GM12878 (cell line): Measurements from ENCODE around the gene CLASP2. TPM values are rescaled to one million over a fixed set of nuclear protein-coding genes. Genes with fewer than 3 reads are reported as not detected.

ENCODE experiments used
- ATAC-seq: fragments of 200-7000 bp; cut with Tn5 transposase; 3 replicates; pipeline ENCODE4 v1.9.1; 2020; ENCODE audit warnings: mild to moderate bottlenecking, moderate library complexity
- BruUV-seq: library from RNA; stranded (reverse); fragments of 400-500 nt; replicated peaks from 2 replicates; lab custom pipeline; 2021; lab: Mats Ljungman, UMichigan
- CTCF ChIA-PET: fragments of 300-600 bp; sonication (Branson Sonifier 250); formaldehyde crosslinking; extraction: SDS; loops from one replicate; lab custom pipeline; 2021; ENCODE audit warnings: inconsistent platforms; lab: Yijun Ruan, JAX
- POLR2A ChIA-PET: fragments of 350-600 bp; formaldehyde crosslinking; extraction: SDS; loops from one replicate; lab custom pipeline; 2021; ENCODE audit warnings: inconsistent platforms; lab: Charles Lee
- RAD21 ChIA-PET: fragments of 300-600 bp; sonication (Branson Sonifier 250); formaldehyde crosslinking; loops from one replicate; lab custom pipeline; 2023; ENCODE audit warnings: antibody characterized with exemption; ENCODE audit not compliant: unreplicated experiment; lab: Charles Lee
- SMC1A ChIA-PET: fragments of 300-600 bp; sonication (Branson Sonifier 250); formaldehyde crosslinking; loops from one replicate; lab custom pipeline; 2023; ENCODE audit not compliant: unreplicated experiment, uncharacterized antibody; lab: Charles Lee
- DNase-seq: peaks from one replicate; pipeline ENCODE4 v3.0.0-alpha.2; 2011; ENCODE audit warnings: low read depth, low spot score
- FAIRE-seq: peaks from 3 replicates; lab custom pipeline; 2011; peaks lifted over from hg19 to GRCh38; lab: Jason Lieb, UNC
- H2AFZ ChIP-seq: 2 replicates; pipeline ENCODE4 v1.6.0; 2011; ENCODE audit warnings: low read depth, low read length, control low read depth; ENCODE audit not compliant: control insufficient read depth
- H3K27ac ChIP-seq: 2 replicates; pipeline ENCODE4 v1.5.1; 2011; ENCODE audit warnings: control low read depth; ENCODE audit not compliant: control insufficient read depth, insufficient read depth
- H3K27me3 ChIP-seq, 2 experiments: replicated peaks in 1 of 2; 2 replicates each; pipeline versions ENCODE4 v1.6.0 to v1.6.1; 2011; ENCODE audit warnings: low read length in 1 of 2; ENCODE audit not compliant: control insufficient read depth in 2 of 2, insufficient read depth in 2 of 2
- H3K36me3 ChIP-seq, 2 experiments: 2 replicates each; pipeline ENCODE4 v1.5.1; 2011; ENCODE audit warnings: low read length in 1 of 2; ENCODE audit not compliant: control insufficient read depth in 2 of 2, insufficient read depth in 2 of 2
- H3K4me1 ChIP-seq: 2 replicates; pipeline ENCODE4 v1.6.1; 2011; ENCODE audit warnings: mild to moderate bottlenecking, low read length, moderate library complexity, mixed read lengths; ENCODE audit not compliant: control insufficient read depth, insufficient read depth
- H3K4me2 ChIP-seq: 2 replicates; pipeline ENCODE4 v1.6.0; 2011; ENCODE audit warnings: control low read depth; ENCODE audit not compliant: control insufficient read depth, insufficient read depth
- H3K4me3 ChIP-seq: fragments of 200-600 bp; sonication (generic); 2 replicates; pipeline ENCODE4 v1.5.1; 2016
- H3K79me2 ChIP-seq: 2 replicates; pipeline ENCODE4 v1.6.0; 2011; ENCODE audit warnings: low read length; ENCODE audit not compliant: control insufficient read depth, insufficient read depth
- H3K9ac ChIP-seq: 2 replicates; pipeline ENCODE4 v1.8.0; 2011; ENCODE audit warnings: low read length, control low read depth, mixed read lengths; ENCODE audit not compliant: control insufficient read depth, insufficient read depth
- H3K9me3 ChIP-seq: replicated peaks from 3 replicates; pipeline ENCODE4 v1.5.1; 2011; ENCODE audit warnings: mild to moderate bottlenecking, low read length; ENCODE audit not compliant: control insufficient read depth, insufficient read depth
- H4K20me1 ChIP-seq: 2 replicates; pipeline ENCODE4 v1.6.0; 2011; ENCODE audit not compliant: control insufficient read depth, insufficient read depth
- BCL11A ChIP-seq: IDR thresholded peaks from 2 replicates; pipeline ENCODE4 v1.6.1; 2011; ENCODE audit warnings: low read depth, low read length
- CREM ChIP-seq: IDR thresholded peaks from 2 replicates; pipeline ENCODE4 v1.6.1; 2014; ENCODE audit warnings: antibody characterized with exemption, low read depth
- NR2C2 ChIP-seq: IDR thresholded peaks from 2 replicates; pipeline ENCODE4 v1.6.1; 2011; ENCODE audit warnings: borderline replicate concordance, low read depth; ENCODE audit not compliant: control insufficient read depth, insufficient read length
- POLR2AphosphoS2 ChIP-seq: IDR thresholded peaks from 2 replicates; pipeline ENCODE4 v1.6.1; 2011; ENCODE audit warnings: low read depth, mild to moderate bottlenecking, low read length, improper control_type of control experiment, moderate library complexity
- RBBP5 ChIP-seq: fragments of 200-600 bp; sonication (generic); conservative IDR thresholded peaks from 2 replicates; pipeline ENCODE4 v1.6.1; 2016
- SPI1 ChIP-seq: IDR thresholded peaks from 2 replicates; pipeline ENCODE4 v1.6.1; 2011; ENCODE audit warnings: low read depth, mild to moderate bottlenecking, low read length, moderate library complexity, borderline replicate concordance; ENCODE audit not compliant: insufficient read depth
- TARDBP ChIP-seq: IDR thresholded peaks from 2 replicates; pipeline ENCODE4 v1.6.1; 2016; ENCODE audit warnings: borderline replicate concordance
- ZNF24 ChIP-seq: fragments of 450-650 bp; IDR thresholded peaks from 2 replicates; pipeline ENCODE4 v1.6.1; 2017; ENCODE audit warnings: antibody characterized with exemption, mild to moderate bottlenecking
- ZNF687 ChIP-seq: fragments of 450-650 bp; IDR thresholded peaks from 2 replicates; pipeline ENCODE4 v1.6.1; 2017; ENCODE audit warnings: mild to moderate bottlenecking, moderate library complexity
- WGBS: methylation state at CpG from one replicate; pipeline ENCODE4 v1.1.6; 2016; ENCODE audit warnings: low lambda C conversion rate; ENCODE audit not compliant: insufficient replicate concordance, insufficient coverage; ENCODE audit errors: missing lambda C conversion rate; 5-methylcytosine and 5-hydroxymethylcytosine counted together
- in situ Hi-C: fragments of 300-500 bp; cut with MboI; formaldehyde crosslinking; loops from 9 replicates; pipeline ENCODE4 v1.14.3; 2018; ENCODE audit warnings: mixed read lengths
- intact Hi-C: fragments of 100-400 bp; cut with micrococcal nuclease; formaldehyde crosslinking; loops from one replicate; pipeline ENCODE4 v1.14.2; 2022; ENCODE audit not compliant: unreplicated experiment
- polyA plus RNA-seq, 11 experiments: library from polyadenylated mRNA; depleted of rRNA in 4 of 11; unstranded in 6 of 11; stranded (reverse) in 5 of 11; fragments of >200 nt; fragmentation: Nextera tagmentation in 4 of 11; fragmentation: Illumina TruSeq in 1 of 11; extraction: Ambion mirVana in 4 of 11; extraction: Trizol in 1 of 11; gene quantifications; 1 replicate in 1 of 11; 2 replicates in 10 of 11; pipeline versions ENCODE4 v1.2.1 to v1.2.3, GENCODE V29; 2011 to 2016; ENCODE audit warnings: inconsistent platforms in 2 of 11, missing spikeins in 2 of 11, low read depth in 1 of 11
- total RNA-seq, 4 experiments: library from RNA; depleted of rRNA in 3 of 4; stranded (reverse); fragments of >200 nt in 3 of 4; fragmentation: Illumina TruSeq in 1 of 4; extraction: Trizol in 1 of 4; gene quantifications; 2 replicates each; pipeline versions ENCODE4 v1.2.1 to v1.2.3, GENCODE V29; 2013 to 2021
- TF ChIP-seq, protein P1 (sequence below): fragments of 450-650 bp; IDR thresholded peaks from 2 replicates; pipeline ENCODE4 v1.6.1; 2018; ENCODE audit warnings: borderline replicate concordance, mild to moderate bottlenecking; ENCODE audit not compliant: partially characterized antibody

The CLASP2 gene
- total and polyA plus RNA-seq, 10 of the 15 experiments (the other 5 are each of a cell fraction or from before 2014, with no cell fraction given): 4.0 to 38.3 (median 26.8) TPM

DNA sequence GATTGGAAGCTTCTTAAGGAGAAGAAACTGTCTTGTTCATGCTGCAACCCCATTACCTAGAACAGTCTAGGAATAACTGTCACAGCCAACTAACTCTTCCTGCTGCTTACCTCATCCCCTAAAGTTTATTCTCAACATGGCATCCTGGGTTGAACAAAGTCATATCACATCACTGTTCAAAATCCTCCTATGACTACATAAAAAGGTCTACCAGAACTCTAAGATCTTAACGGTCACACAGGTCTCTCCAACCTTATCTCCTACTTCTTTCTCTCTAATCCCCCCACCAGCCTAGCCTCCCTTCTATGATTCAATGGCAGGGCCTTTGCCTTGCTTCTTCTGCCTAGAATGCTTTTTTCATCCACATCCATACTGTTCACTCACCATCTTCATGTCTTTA, 69.3 kb downstream of the CLASP2 start:
- TF ChIP-seq BCL11A (no peak), CREM (no peak), TARDBP (no peak), POLR2AphosphoS2 (no peak), SPI1 (no peak), ZNF24 (no peak), RBBP5 (no peak), ZNF687 (no peak), NR2C2 (no peak)
- TF ChIP-seq, protein P1, sequence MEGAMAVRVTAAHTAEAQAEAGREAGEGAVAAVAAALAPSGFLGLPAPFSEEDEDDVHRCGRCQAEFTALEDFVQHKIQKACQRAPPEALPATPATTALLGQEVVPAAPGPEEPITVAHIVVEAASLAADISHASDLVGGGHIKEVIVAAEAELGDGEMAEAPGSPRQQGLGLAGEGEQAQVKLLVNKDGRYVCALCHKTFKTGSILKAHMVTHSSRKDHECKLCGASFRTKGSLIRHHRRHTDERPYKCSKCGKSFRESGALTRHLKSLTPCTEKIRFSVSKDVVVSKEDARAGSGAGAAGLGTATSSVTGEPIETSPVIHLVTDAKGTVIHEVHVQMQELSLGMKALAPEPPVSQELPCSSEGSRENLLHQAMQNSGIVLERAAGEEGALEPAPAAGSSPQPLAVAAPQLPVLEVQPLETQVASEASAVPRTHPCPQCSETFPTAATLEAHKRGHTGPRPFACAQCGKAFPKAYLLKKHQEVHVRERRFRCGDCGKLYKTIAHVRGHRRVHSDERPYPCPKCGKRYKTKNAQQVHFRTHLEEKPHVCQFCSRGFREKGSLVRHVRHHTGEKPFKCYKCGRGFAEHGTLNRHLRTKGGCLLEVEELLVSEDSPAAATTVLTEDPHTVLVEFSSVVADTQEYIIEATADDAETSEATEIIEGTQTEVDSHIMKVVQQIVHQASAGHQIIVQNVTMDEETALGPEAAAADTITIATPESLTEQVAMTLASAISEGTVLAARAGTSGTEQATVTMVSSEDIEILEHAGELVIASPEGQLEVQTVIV: no peak
- TF ChIP-seq, all 136 proteins: peak for 0
- ChIA-PET RAD21 (interaction anchor here (1.6 kb wide), 1 partner anchor 11 kb away, joined by 3 read pairs; no protein-coding TSS in a partner anchor), POLR2A (no interaction called here), SMC1A (interaction anchor here (0.7 to 1.6 kb wide), 2 partner anchors 10 to 16 kb away, joined by 3 to 4 read pairs; no protein-coding TSS in a partner anchor), CTCF (interaction anchor here (0.8 to 1.0 kb wide), 2 partner anchors 12 to 153 kb away, joined by 3 to 4 read pairs; no protein-coding TSS in a partner anchor)
- no peak for ATAC-seq
- H3K9me3 ChIP-seq: no peaks in the 10 kb centered on the region
- H4K20me1 ChIP-seq: no peaks in the 10 kb centered on the region; the same call in 1 of the 2 replicates
- H3K4me3 ChIP-seq: no peak overlapping the region
- FAIRE-seq: no peak
- H3K36me3 ChIP-seq: no peaks in the 10 kb centered on the region; a peak in 1 of 4 replicates
- intact Hi-C loops (no loop called here), in situ Hi-C loops (no loop called here)
- WGBS: 50% methylated on average over 1 of the region's 1 CpG
- no peak overlapping the region for H3K27ac ChIP-seq
- H3K9ac ChIP-seq: no peak overlapping the region
- H3K79me2 ChIP-seq: no peaks in the 10 kb centered on the region
- H3K4me1 ChIP-seq: no peaks in the 10 kb centered on the region
- H3K27me3 ChIP-seq: no peaks in the 10 kb centered on the region
- DNase-seq: no peak
- H3K4me2 ChIP-seq: no peak overlapping the region
- H2AFZ ChIP-seq: no peak overlapping the region
- no TSS peak for BruUV-seq
